Uterus (tissue), 4 donors: Measurements from ENCODE around the gene RPS6KC1. TPM values are rescaled to one million over a fixed set of nuclear protein-coding genes. Genes with fewer than 3 reads are reported as not detected.

Source experiments
- DNase-seq, 2 donors: peaks; one replicate each; pipeline ENCODE4 v3.0.0-alpha.2; 2019 to 2020
- H3K27ac ChIP-seq, 2 donors: fragments of 200-600 bp; sonication (generic); 1 replicate in 1 of 2; 2 replicates in 1 of 2; pipeline ENCODE4 v1.5.1; 2016 to 2018
- H3K27me3 ChIP-seq, 2 donors: fragments of 200-600 bp; sonication (generic); one replicate each; pipeline ENCODE4 v1.5.1; 2018 to 2019; ENCODE audit warnings: control low read depth in 1 of 2
- H3K36me3 ChIP-seq, 2 donors: fragments of 200-600 bp; sonication (generic); one replicate each; pipeline ENCODE4 v1.5.1; 2019; ENCODE audit warnings: control low read depth in 1 of 2
- H3K4me1 ChIP-seq, 2 donors: fragments of 200-600 bp; sonication (generic); one replicate each; pipeline ENCODE4 v1.5.1; 2018 to 2019; ENCODE audit warnings: control low read depth in 1 of 2
- H3K4me3 ChIP-seq, 2 donors: fragments of 200-600 bp; sonication (generic); 1 replicate in 1 of 2; 2 replicates in 1 of 2; pipeline ENCODE4 v1.5.1; 2018 to 2019; ENCODE audit warnings: mild to moderate bottlenecking in 1 of 2
- H3K9me3 ChIP-seq, 2 donors: fragments of 200-600 bp; sonication (generic); one replicate each; pipeline ENCODE4 v1.5.1; 2019; ENCODE audit warnings: control low read depth in 1 of 2
- CTCF ChIP-seq, 4 experiments: fragments of 200-600 bp in 2 of 4; fragments of 450-650 bp in 2 of 4; sonication (generic) in 2 of 4; IDR thresholded peaks; one replicate each; pipeline ENCODE4 v1.5.1; 2016 to 2019; ENCODE audit warnings: antibody characterized with exemption in 4 of 4, mild to moderate bottlenecking in 2 of 4, moderate library complexity in 1 of 4
- POLR2A ChIP-seq, 2 donors: fragments of 450-650 bp; IDR thresholded peaks; one replicate each; pipeline ENCODE4 v1.6.1; 2016; ENCODE audit warnings: antibody characterized with exemption in 2 of 2, mild to moderate bottlenecking in 1 of 2, moderate library complexity in 1 of 2
- intact Hi-C: fragments of 100-400 bp; cut with DNase I; formaldehyde crosslinking; loops from one replicate; pipeline ENCODE4 v1.15.1; 2023; ENCODE audit warnings: low total_unique reads
- total RNA-seq, 4 donors: library from RNA; depleted of rRNA in 3 of 4; stranded (reverse); fragments of >200 nt in 3 of 4; gene quantifications; one replicate each; pipeline versions ENCODE4 v1.1.0 to v1.2.4, GENCODE V29; 2014 to 2023
- donor health status: DM: yes; HTN: yes; CAD: no.

RPS6KC1 gene
- total RNA-seq, 4 donors from 2014 or later = 9.2 to 64.2 (median 22.3) TPM

DNA sequence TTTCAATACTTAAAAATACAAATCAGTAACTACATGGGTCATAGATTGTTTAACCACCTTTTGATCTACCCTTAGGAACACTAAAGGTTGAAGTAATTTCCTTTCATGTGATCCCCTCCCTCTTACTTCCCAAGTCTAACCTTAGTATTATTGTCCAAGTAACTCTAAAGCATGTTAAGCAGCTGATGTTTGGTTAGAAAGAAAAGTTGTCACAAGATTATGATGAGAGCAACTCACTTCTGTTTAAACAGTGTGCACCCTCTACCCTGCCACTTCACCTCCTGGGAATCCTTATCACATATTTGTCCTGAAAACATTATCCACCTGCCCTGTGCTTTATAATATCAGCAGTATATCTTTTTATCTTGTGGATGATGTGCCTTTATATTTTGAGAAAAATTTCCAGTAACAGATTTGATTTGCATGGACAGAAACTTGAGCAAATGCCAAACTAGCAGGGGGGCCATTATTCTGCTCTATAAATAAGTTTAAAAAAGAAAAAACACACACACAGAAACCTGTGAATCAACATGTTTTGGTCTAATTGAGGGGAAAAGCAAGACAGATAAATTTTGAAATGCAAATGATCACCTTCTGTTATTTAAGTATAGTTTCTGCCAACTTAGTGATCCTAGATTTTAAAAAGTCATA is 194.3 kb downstream of the RPS6KC1 start:
- Histone ChIP-seq H3K36me3 (no peaks in the 10 kb centered on the region), H3K4me1 (no peaks in the 10 kb centered on the region), H3K4me3 (no peak overlapping the region), H3K27ac (no peak overlapping the region), H3K9me3 (no peaks in the 10 kb centered on the region), H3K27me3 (no peaks in the 10 kb centered on the region)
- TF ChIP-seq CTCF (IDR thresholded peaks at IDR 0.05) (no peak), POLR2A (IDR thresholded peaks at IDR 0.05) (no peak)
- intact Hi-C loops = no loop called here
- no peak for DNase-seq

DNA sequence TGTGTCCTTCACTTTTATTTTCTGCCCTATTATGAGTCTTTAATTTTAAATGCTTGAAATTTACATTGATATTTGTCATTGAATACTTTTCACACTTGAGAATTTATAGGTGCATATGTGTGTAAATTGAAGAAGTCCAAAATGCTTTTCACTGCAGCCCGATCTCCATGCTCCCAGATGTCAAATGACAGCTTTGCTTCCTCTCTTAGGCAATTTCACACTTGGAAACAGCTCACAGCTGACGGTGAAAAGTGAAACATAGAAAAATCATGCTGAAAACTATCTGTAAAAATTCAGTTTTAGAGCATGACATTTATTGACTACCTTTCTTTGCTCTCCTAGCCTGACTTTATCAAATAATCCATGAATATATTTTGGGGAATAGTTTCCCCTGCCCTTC is 196.0 kb downstream of the RPS6KC1 start:
- no peaks in the 10 kb centered on the region for H3K27me3 ChIP-seq
- intact Hi-C loops = no loop called here
- no peak for TF ChIP-seq CTCF (IDR thresholded peaks at IDR 0.05)
- no peak for TF ChIP-seq POLR2A (IDR thresholded peaks at IDR 0.05)

DNA sequence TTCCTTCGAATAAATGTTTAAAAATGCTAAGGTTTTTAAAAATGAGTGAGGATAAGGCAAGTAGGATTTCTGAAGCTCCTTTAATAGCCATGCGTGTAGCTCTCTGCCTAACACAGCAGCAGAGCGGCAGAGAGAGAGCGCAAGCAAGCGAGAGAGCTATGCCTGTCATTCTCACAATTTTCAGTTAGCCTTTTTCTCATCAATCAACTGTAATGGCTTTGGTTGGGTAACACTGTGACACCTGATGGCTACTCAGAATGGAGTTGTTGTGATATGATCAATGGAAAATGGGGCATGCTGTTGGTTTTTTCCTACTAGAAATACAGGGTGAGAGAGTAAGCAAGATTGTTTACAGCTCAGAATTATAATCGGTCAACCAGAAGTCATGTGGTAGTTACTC is 198.4 kb downstream of the RPS6KC1 start:
- H3K4me1 ChIP-seq = no peaks in the 10 kb centered on the region
- H3K27ac ChIP-seq = no peak overlapping the region
- DNase-seq = no peak
- intact Hi-C loops = no loop called here
- H3K27me3 ChIP-seq = no peaks in the 10 kb centered on the region
- H3K9me3 ChIP-seq = no peaks in the 10 kb centered on the region
- no peaks in the 10 kb centered on the region for H3K36me3 ChIP-seq
- no peak overlapping the region for H3K4me3 ChIP-seq
- TF ChIP-seq POLR2A (IDR thresholded peaks at IDR 0.05) (no peak), CTCF (IDR thresholded peaks at IDR 0.05) (no peak)

More for the DNA sequence above, 196.0 kb downstream of the RPS6KC1 start:
- H3K9me3 ChIP-seq = no peaks in the 10 kb centered on the region
- no peak overlapping the region for H3K4me3 ChIP-seq
- H3K27ac ChIP-seq = no peak overlapping the region
- H3K4me1 ChIP-seq = no peaks in the 10 kb centered on the region
- DNase-seq = no peak
- H3K36me3 ChIP-seq = no peaks in the 10 kb centered on the region

DNA sequence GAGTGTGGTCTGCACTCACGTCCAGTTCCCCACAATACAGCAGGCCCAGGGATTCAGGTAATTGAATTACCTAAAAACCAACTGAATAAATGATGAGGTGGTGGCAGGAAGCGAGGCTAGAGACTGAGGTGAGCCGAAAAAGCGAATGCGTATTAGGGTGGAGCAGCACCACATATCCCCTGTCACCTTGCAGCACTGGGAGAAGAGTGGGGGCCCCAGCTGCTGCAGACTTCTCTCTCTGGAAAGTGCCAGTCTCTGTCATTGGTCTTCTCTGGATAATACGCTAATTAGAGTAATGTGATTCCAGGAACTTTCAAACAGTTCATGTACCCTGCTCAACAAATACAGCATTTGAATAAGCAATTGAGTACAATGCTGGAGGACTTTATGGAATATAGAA is 199.0 kb downstream of the RPS6KC1 start:
- TF ChIP-seq POLR2A (IDR thresholded peaks at IDR 0.05) (no peak), CTCF (IDR thresholded peaks at IDR 0.05) (no peak)
- H3K4me3 ChIP-seq = no peak overlapping the region
- DNase-seq = no peak
- no peak overlapping the region for H3K27ac ChIP-seq
- no peaks in the 10 kb centered on the region for H3K27me3 ChIP-seq
- no peaks in the 10 kb centered on the region for H3K36me3 ChIP-seq
- intact Hi-C loops = loop anchor here (5.0 kb wide), 1 partner anchor 1213 kb away; the partner anchor contains the start of genes DTL and INTS7
- no peaks in the 10 kb centered on the region for H3K9me3 ChIP-seq
- H3K4me1 ChIP-seq = no peaks in the 10 kb centered on the region

- Histone ChIP-seq H3K27ac (no peak overlapping the region), H3K4me1 (no peaks in the 10 kb centered on the region), H3K4me3 (no peak overlapping the region), H3K9me3 (no peaks in the 10 kb centered on the region), H3K36me3 (no peaks in the 10 kb centered on the region), H3K27me3 (no peaks in the 10 kb centered on the region)
- intact Hi-C loops = loop anchor here (5.0 kb wide), 1 partner anchor 1213 kb away; the partner anchor contains the start of genes DTL and INTS7
- DNase-seq = no peak
- TF ChIP-seq CTCF (IDR thresholded peaks at IDR 0.05) (no peak), POLR2A (IDR thresholded peaks at IDR 0.05) (no peak)
Observed at GRCh38 chr1:213250446-213250845, 199.4 kb downstream of the RPS6KC1 start.
